Measurements from ENCODE around the gene LPCAT4. TPM values are rescaled to one million over a fixed set of nuclear protein-coding genes. Genes with fewer than 3 reads are reported as not detected.

Gene LPCAT4, protein sequence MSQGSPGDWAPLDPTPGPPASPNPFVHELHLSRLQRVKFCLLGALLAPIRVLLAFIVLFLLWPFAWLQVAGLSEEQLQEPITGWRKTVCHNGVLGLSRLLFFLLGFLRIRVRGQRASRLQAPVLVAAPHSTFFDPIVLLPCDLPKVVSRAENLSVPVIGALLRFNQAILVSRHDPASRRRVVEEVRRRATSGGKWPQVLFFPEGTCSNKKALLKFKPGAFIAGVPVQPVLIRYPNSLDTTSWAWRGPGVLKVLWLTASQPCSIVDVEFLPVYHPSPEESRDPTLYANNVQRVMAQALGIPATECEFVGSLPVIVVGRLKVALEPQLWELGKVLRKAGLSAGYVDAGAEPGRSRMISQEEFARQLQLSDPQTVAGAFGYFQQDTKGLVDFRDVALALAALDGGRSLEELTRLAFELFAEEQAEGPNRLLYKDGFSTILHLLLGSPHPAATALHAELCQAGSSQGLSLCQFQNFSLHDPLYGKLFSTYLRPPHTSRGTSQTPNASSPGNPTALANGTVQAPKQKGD
- total RNA-seq (2022; extraction: Qiagen RNA extraction; ENCODE audit: low read depth), result 47.2 to 62.6 TPM (median 59.1 TPM) in 5 replicates

DNA sequence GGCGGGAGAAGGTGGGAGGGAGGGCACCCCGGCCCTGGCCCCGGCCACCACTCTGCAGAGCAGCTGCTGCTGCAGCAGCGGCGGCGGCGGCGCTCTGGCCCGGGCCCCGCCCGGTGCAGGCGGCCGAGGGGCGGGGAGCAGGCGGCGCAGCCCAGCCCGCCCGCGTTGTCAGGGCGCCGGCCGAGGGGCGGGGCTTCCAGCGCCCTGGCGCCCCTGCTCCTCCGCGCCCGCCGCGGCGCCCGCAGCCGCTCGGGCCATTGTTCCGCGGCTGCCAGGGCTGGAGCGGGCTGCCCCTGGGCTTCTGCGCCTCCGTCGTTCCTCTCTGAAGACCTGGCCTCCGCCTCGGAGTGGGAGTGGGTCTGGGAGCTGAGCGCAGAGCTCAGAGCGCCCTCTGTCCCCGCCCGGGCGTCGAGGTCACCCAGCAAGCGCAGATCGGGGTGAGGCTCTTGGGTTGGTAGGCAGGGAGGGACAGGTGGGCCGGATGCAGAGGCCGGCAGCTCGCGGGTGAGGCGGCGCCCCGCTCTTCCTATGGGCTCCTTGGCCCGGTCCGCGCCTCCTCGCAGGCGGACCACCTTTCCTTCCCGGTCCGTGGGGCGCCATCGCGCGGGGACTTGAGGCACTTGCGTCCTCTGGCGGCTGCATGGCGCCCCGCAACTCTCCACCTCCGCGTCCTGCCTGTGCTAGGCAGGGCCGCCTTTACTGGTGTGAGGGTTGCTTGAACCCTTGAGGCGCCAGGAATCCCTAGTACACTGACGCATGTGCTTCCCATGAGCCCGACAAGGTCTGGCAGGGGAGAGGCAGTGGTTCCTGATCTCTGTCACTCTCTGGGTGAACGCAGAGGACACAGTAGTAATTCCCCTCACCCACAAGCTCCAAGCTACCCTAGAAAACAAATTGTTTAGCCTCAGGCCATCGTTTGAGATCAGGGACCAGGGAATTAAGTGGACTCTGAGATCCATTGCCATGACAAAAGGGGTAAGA lies at the start of gene LPCAT4:
Gene LPCAT4 (minus strand): TSS at position 96 of the 981 bp plus-strand sequence. CDS start 96 bp downstream, outside the sequence.

DNA sequence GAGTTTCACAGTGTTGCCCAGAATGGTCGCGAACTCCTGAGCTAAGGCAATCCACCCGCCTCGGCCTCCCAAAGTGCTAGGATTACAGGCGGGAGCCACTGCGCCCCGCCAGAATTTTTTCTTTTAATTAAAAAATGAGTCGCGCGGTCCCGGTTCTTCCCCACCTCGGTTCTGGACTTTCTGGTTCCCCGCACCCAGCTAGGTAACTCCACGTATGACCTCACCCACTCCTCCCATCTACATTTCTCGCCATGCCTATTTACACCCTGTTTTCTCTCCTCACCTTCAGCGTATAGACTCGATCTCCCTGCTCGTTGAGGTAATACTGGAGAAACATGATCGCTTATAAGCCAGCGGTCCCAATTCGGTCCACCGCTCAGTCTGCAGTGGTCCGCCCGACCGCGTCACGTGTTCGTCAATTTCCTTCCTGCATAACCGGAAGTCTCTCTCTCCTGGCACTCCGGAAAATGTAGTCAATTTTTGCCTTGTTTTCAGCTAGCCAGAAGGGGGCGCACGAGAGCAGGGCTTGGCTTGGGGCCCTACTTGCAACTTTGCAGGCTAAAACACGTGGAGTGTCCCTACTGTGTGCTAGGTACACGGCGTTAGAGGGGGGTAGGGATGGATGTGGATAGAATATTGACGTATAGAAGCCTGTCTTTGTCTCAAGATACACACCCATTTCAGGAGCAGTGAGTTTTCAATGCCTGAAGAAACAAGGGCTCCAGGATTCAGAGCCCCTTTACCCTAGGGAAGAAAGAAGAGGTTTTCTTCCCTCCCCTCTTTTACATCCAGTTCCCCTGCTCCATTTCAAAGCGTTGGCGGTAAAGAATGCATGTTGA lies 24.0 kb downstream of the LPCAT4 start, which contains the start of the genes NOP10 and NUTM1:
Gene NOP10 (minus strand): TSS at position 400 of the 839 bp plus-strand sequence. CDS start 63 bp downstream, at position 337.
Gene NUTM1 (plus strand): TSS at position 579 of the 839 bp plus-strand sequence. CDS start 382 bp downstream, outside the sequence.

DNA sequence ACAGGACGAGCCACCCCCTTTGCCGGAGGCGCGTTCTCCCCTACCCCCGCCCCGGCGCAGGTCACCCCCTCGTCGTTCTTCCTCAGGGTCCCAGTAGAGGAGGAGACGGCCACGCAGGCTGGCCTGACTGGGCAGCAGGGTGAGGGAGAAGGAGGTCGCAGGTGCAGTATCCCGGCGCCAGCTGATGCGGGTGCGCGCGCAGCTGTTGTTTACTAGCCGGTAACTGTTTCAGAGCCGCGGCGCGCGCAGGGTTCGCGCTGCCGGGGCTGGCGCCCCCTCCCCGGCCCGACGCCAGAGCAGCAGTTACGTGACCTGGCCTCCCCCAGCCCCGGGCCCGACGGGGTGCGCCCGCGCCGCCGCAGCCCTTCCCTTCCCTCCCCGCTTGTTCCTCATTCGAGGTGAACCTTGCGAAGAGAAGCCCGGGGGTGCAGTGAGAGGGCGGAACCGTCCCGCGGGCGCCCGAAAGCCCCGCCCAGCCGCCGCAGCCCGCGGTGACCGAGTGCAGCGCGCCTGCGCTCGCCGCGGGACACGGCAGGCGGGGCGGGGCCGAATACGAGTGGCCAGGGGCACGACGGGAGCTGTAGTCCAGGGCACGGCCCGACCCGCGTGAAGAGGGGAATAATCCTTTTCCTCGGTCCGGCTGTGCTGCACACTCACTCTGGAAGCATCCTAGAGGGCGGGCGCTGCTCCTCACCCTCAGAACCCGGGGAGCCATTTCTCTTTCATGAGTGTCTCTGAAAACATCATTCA lies 29.3 kb downstream of the LPCAT4 start, which contains the start of gene SLC12A6:
Gene SLC12A6 (minus strand): TSS at position 225 of the 750 bp plus-strand sequence. CDS start 1,101 bp downstream, outside the sequence.

Other genes starting within 250 kb of the LPCAT4 start
- 21.1 to 35.8 TPM (median 30.7 TPM) in 5 replicates for gene KATNBL1, start 157.1 kb downstream of the LPCAT4 start, total RNA-seq (2022; extraction: Qiagen RNA extraction; ENCODE audit: low read depth)
- 195 to 211 TPM (median 198 TPM) in 5 replicates for gene EMC4, start 142.2 kb downstream of the LPCAT4 start, total RNA-seq (2022; extraction: Qiagen RNA extraction; ENCODE audit: low read depth)
- 3.9 to 7.5 TPM (median 4.8 TPM) in 5 replicates for gene SLC12A6, start 29.4 kb downstream of the LPCAT4 start, total RNA-seq (2022; extraction: Qiagen RNA extraction; ENCODE audit: low read depth)
- gene NOP10, start 24.1 kb downstream of the LPCAT4 start, total RNA-seq (2022; extraction: Qiagen RNA extraction; ENCODE audit: low read depth), result 531 to 628 TPM (median 546 TPM) in 5 replicates
- gene NUTM1, start 23.9 kb downstream of the LPCAT4 start, total RNA-seq (2022; extraction: Qiagen RNA extraction; ENCODE audit: low read depth), result not detected in 5 replicates
- gene GOLGA8A, start 70.6 kb upstream of the LPCAT4 start, total RNA-seq (2022; extraction: Qiagen RNA extraction; ENCODE audit: low read depth), result 4.9 to 12.8 TPM (median 7.9 TPM) in 5 replicates
- 14.1 to 22.5 TPM (median 17.9 TPM) in 5 replicates for gene GOLGA8B, start 216.5 kb upstream of the LPCAT4 start, total RNA-seq (2022; extraction: Qiagen RNA extraction; ENCODE audit: low read depth)